Suppressor macrophage treated with lipopolysaccharide for 4 hours (primary cell): Measurements from ENCODE around the gene AIRE.
"Not testable (repeated sequence)": the region's sequence is repeated elsewhere in the genome, so short reads cannot be mapped to it uniquely, and the experiment has no call there.

Experiments used
- DNase-seq: peaks from one replicate; pipeline ENCODE4 v3.0.0-alpha.2; 2020

AIRE gene

GRCh38 chr21:44338971-44339910 lies 53.6 kb downstream of the AIRE start, which contains the start of gene CFAP410:
Gene CFAP410, minus strand, starts transcription at chr21:44339390. Its CDS starts 196 bp downstream, at chr21:44339194.
- DNase-seq, result peak; percentile 98

GRCh38 chr21:44341726-44342458 lies 56.2 kb downstream of the AIRE start:
- not testable (repeated sequence) for DNase-seq

GRCh38 chr21:44342981-44343380 lies 57.3 kb downstream of the AIRE start:
- DNase-seq, result not testable (repeated sequence)

GRCh38 chr21:44344541-44345183 lies 59.0 kb downstream of the AIRE start:
- no peak for DNase-seq

- DNase-seq, result no peak
These were observed 59.8 kb downstream of the AIRE start for GRCh38 chr21:44345495-44345894.

GRCh38 chr21:44347911-44348451 lies 62.3 kb downstream of the AIRE start:
- no peak for DNase-seq
